ENCODE data around the gene PCNT. TPM values are rescaled to one million over a fixed set of nuclear protein-coding genes. Genes with fewer than 3 reads are reported as not detected.
A peak's percentile ranks its signal among the peaks of the same experiment; 100 is the strongest.

The PCNT gene
- total and polyA plus RNA-seq, 9 of the 15 experiments (the other 6 are each of a cell fraction or from before 2014, with no cell fraction given): 9.1 to 53.5 (median 31.3) TPM

GRCh38 chr21:46297338-46298271 lies 26.4 kb upstream of the PCNT start:
- DNase-seq (ENCODE audit: extremely low read depth in 1 of 4, low spot score in 3 of 4) (no peak), FAIRE-seq (no peak), ATAC-seq (no peak)
- no peak overlapping the region for H3K4me2 ChIP-seq (ENCODE audit: insufficient read depth, low read length)
- CTCF ChIA-PET (ENCODE audit: low intra/inter-chr PET ratio): no interaction called here
- no peaks in the 10 kb centered on the region for H3K9me1 ChIP-seq (ENCODE audit: control insufficient read depth, insufficient read depth, low read length)
- H3K9ac ChIP-seq (ENCODE audit: insufficient read depth in 1 of 2, low read depth in 2 of 2, low read length in 2 of 2): no peak overlapping the region
- intact Hi-C loops (cut with micrococcal nuclease): no loop called here
- 0 out of 3 replicates have a peak overlapping the region, but pooled peaks have one; percentile 2 for H3K27ac ChIP-seq (ENCODE audit: extremely low read depth, low read depth, low read length)
- H4K20me1 ChIP-seq (replicated peaks; ENCODE audit: control insufficient read depth, insufficient read depth, low read length): no peaks in the 10 kb centered on the region
- peaks cover 11 to 38% of the 10 kb centered on the region in 2 experiments for H3K4me1 ChIP-seq (replicated peaks in 1 of 2; ENCODE audit: control insufficient read depth in 2 of 2, insufficient read depth in 2 of 2, low read length in 2 of 2)
- no peaks in the 10 kb centered on the region for H3K79me2 ChIP-seq (ENCODE audit: control insufficient read depth, insufficient read depth, low read length)
- no peaks in the 10 kb centered on the region for H3K27me3 ChIP-seq (ENCODE audit: control insufficient read depth in 2 of 2, insufficient read depth in 2 of 2, low read length in 2 of 2)
- no peaks in the 10 kb centered on the region for H3K9me3 ChIP-seq (replicated peaks; ENCODE audit: control insufficient read depth, insufficient read depth, low read depth, low read length)
- 94% methylated on average over 67 of the region's 84 CpGs for WGBS (ENCODE audit: insufficient coverage, low coverage, missing lambda C conversion rate)
- in situ Hi-C loops (cut with MboI): no loop called here
- H3K4me3 ChIP-seq: no peak overlapping the region
- H2AFZ ChIP-seq (ENCODE audit: low read depth, low read length): no peak overlapping the region
- no TSS peak for BruUV-seq (replicated peaks)
- POLR2A ChIA-PET: interaction anchor here (0.6 to 2.0 kb wide), 5 partner anchors 9 to 306 kb away, joined by 3 to 6 read pairs (median 4); no protein-coding TSS in a partner anchor
- peaks cover 36% of the 10 kb centered on the region; the same call in 2 of the 3 replicates for H3K36me3 ChIP-seq (ENCODE audit: control insufficient read depth, insufficient read depth, low read length)
- peak; percentile 51 for TF ChIP-seq RBFOX2 (IDR thresholded peaks at IDR 0.05; ENCODE audit: low read depth, low read length)
- TF ChIP-seq CCNT2 (IDR thresholded peaks at IDR 0.05; ENCODE audit: borderline replicate concordance, extremely low read depth, insufficient read length, low read depth, low read length): peak; percentile 40
- TF ChIP-seq TRIM24 (IDR thresholded peaks at IDR 0.05): 0 out of 4 replicates have a peak, but pooled peaks of 1 of the 2 experiments have one; percentile 24
- peak; percentile 17 for TF ChIP-seq RBM22 (IDR thresholded peaks at IDR 0.05; ENCODE audit: low read depth, low read length, poor library complexity, severe bottlenecking)
- 0 out of 2 replicates have a peak, but pooled peaks have one; percentile 53 for TF ChIP-seq ZNF707 (CRISPR knock-in tag; conservative IDR thresholded peaks at IDR 0.05)
- TF ChIP-seq, protein P1, sequence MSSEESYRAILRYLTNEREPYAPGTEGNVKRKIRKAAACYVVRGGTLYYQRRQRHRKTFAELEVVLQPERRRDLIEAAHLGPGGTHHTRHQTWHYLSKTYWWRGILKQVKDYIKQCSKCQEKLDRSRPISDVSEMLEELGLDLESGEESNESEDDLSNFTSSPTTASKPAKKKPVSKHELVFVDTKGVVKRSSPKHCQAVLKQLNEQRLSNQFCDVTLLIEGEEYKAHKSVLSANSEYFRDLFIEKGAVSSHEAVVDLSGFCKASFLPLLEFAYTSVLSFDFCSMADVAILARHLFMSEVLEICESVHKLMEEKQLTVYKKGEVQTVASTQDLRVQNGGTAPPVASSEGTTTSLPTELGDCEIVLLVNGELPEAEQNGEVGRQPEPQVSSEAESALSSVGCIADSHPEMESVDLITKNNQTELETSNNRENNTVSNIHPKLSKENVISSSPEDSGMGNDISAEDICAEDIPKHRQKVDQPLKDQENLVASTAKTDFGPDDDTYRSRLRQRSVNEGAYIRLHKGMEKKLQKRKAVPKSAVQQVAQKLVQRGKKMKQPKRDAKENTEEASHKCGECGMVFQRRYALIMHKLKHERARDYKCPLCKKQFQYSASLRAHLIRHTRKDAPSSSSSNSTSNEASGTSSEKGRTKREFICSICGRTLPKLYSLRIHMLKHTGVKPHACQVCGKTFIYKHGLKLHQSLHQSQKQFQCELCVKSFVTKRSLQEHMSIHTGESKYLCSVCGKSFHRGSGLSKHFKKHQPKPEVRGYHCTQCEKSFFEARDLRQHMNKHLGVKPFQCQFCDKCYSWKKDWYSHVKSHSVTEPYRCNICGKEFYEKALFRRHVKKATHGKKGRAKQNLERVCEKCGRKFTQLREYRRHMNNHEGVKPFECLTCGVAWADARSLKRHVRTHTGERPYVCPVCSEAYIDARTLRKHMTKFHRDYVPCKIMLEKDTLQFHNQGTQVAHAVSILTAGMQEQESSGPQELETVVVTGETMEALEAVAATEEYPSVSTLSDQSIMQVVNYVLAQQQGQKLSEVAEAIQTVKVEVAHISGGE (CRISPR knock-in tag; IDR thresholded peaks at IDR 0.05): 0 out of 6 replicates have a peak, but pooled peaks of 1 of the 3 experiments have one; percentile 33
- TF ChIP-seq, protein P2, sequence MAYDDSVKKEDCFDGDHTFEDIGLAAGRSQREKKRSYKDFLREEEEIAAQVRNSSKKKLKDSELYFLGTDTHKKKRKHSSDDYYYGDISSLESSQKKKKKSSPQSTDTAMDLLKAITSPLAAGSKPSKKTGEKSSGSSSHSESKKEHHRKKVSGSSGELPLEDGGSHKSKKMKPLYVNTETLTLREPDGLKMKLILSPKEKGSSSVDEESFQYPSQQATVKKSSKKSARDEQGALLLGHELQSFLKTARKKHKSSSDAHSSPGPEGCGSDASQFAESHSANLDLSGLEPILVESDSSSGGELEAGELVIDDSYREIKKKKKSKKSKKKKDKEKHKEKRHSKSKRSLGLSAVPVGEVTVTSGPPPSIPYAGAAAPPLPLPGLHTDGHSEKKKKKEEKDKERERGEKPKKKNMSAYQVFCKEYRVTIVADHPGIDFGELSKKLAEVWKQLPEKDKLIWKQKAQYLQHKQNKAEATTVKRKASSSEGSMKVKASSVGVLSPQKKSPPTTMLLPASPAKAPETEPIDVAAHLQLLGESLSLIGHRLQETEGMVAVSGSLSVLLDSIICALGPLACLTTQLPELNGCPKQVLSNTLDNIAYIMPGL (CRISPR knock-in tag; IDR thresholded peaks at IDR 0.05): no peak
- TF ChIP-seq LCOR (CRISPR knock-in tag; IDR thresholded peaks at IDR 0.05): no peak
- TF ChIP-seq ZNF277 (CRISPR knock-in tag; IDR thresholded peaks at IDR 0.05; ENCODE audit: borderline replicate concordance): peak; percentile 70; the same call in 1 of the 2 replicates
- no peak for TF ChIP-seq ZNF586 (CRISPR knock-in tag; conservative IDR thresholded peaks at IDR 0.05)
- TF ChIP-seq, protein P3, sequence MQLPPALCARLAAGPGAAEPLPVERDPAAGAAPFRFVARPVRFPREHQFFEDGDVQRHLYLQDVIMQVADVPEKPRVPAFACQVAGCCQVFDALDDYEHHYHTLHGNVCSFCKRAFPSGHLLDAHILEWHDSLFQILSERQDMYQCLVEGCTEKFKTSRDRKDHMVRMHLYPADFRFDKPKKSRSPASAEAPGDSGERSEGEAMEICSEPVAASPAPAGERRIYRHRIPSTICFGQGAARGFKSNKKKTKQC (CRISPR knock-in tag; IDR thresholded peaks at IDR 0.05): no peak
